ENCODE measurements around the gene TTI1.

Gene TTI1

DNA sequence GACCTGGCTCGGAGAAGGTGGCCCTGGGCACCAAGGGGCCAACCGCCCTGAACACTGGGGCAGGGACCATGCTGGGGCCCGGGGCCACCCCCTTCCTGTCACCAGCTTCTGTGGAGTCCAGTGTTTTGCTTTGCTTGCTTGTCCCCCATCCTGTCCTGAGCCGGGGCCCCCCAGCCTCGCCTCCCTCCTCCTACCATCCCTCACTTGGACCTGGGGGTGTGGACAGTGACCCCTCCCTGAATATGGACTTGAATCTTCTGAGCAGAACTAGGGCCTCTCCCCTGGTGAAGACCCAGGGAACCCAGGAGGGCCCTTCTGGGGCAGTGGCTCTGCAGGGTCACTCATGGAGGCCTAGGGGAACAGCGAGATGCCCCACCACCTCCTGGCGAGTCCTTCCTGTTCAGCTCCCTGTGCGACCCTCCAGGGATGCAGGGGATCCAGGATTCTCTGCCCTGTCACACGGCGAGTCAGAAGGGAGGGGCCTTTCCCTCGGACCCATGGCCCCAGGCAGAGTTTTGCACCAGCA lies 88.7 kb downstream of the TTI1 start:
- FAIRE-seq (no peak), DNase-seq (ENCODE audit: insufficient read length, low spot score) (no peak)
- TF ChIP-seq POU2F2 (IDR thresholded peaks at IDR 0.05; ENCODE audit: low read depth, low read length): no peak
- TF ChIP-seq PAX5 (IDR thresholded peaks at IDR 0.05; ENCODE audit: insufficient read depth, low read length, severe bottlenecking): no peak
- TF ChIP-seq SPI1 (IDR thresholded peaks at IDR 0.05; ENCODE audit: low read depth, low read length): no peak
- TF ChIP-seq POLR2AphosphoS5 (IDR thresholded peaks at IDR 0.05; ENCODE audit: low read depth, low read length): no peak
- no peak for TF ChIP-seq POLR2A (IDR thresholded peaks at IDR 0.05; ENCODE audit: low read depth, low read length)
- no peak for TF ChIP-seq TAF1 (IDR thresholded peaks at IDR 0.05; ENCODE audit: low read depth, low read length)

DNA sequence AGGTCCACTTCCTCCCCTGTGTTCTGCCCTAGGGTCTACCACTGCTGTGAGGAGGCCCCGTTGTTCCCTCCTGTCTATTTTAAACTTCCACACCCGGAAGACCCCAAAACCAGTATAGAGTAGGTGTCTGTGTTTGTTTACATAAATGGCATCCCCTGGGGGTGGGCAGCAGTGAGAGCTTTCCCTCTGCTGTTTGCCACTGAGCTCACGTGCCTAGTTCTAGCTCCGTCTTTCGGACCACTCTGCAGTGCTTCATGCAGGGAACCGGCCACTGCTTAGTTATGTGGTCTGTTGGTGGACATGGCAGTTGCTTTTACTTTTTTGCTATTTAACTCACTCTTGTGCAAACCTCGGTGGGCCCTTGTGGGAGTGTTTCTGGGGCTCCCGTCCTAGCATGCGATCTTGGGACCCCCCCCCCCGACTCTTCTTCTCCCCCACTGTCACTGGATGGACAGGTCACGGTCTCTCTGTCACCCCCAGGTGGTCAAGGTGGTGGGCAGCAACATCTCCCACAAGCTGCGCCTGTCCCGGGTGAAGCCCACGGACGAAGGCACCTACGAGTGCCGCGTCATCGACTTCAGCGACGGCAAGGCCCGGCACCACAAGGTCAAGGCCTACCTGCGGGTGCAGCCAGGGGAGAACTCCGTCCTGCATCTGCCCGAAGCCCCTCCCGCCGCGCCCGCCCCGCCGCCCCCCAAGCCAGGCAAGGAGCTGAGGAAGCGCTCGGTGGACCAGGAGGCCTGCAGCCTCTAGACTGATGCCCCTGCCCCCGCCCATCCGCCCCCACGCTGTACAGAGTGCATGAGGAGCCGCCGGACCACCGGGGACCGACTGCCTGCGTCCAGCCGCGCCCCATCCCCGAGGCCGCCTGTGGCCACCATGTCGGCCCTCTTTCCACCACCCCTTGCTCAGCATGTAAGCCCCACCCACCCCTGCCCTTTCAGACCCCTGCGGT lies 89.5 kb downstream of the TTI1 start:
- DNase-seq (ENCODE audit: insufficient read length, low spot score) (no peak), FAIRE-seq (no peak)
- no peak for TF ChIP-seq SPI1 (IDR thresholded peaks at IDR 0.05; ENCODE audit: low read depth, low read length)
- TF ChIP-seq PAX5 (IDR thresholded peaks at IDR 0.05; ENCODE audit: insufficient read depth, low read length, severe bottlenecking): no peak
- TF ChIP-seq TAF1 (IDR thresholded peaks at IDR 0.05; ENCODE audit: low read depth, low read length): no peak
- TF ChIP-seq POU2F2 (IDR thresholded peaks at IDR 0.05; ENCODE audit: low read depth, low read length): no peak
- TF ChIP-seq POLR2AphosphoS5 (IDR thresholded peaks at IDR 0.05; ENCODE audit: low read depth, low read length): no peak
- TF ChIP-seq POLR2A (IDR thresholded peaks at IDR 0.05; ENCODE audit: low read depth, low read length): no peak

- DNase-seq (ENCODE audit: insufficient read length, low spot score) (no peak), FAIRE-seq (no peak)
- TF ChIP-seq POU2F2 (IDR thresholded peaks at IDR 0.05; ENCODE audit: low read depth, low read length) (no peak), POLR2A (IDR thresholded peaks at IDR 0.05; ENCODE audit: low read depth, low read length) (no peak), SPI1 (IDR thresholded peaks at IDR 0.05; ENCODE audit: low read depth, low read length) (no peak), TAF1 (IDR thresholded peaks at IDR 0.05; ENCODE audit: low read depth, low read length) (no peak), PAX5 (IDR thresholded peaks at IDR 0.05; ENCODE audit: insufficient read depth, low read length, severe bottlenecking) (no peak), POLR2AphosphoS5 (IDR thresholded peaks at IDR 0.05; ENCODE audit: low read depth, low read length) (no peak)
Observed at GRCh38 chr20:37943033-37943432, 90.2 kb downstream of the TTI1 start.

DNA sequence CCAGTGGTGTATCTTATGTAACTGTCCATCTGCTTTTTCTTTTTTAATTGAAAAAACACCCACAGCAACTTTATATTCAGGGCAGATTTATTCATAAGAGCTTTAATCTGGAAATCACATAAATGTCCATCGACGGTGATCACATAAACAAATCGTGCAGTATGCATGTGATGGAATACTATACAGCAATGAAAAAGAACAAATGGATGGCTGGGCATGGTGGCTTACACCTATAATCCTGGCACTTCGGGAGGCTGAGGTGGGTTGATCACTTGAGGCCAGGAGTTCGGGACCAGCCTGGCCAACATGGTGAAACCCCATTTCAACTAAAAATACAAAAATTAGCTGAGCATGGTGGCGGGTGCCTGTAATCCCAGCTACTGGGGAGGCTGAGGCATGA lies 91.3 kb downstream of the TTI1 start:
- DNase-seq (ENCODE audit: insufficient read length, low spot score) (no peak), FAIRE-seq (no peak)
- TF ChIP-seq PAX5 (IDR thresholded peaks at IDR 0.05; ENCODE audit: insufficient read depth, low read length, severe bottlenecking): no peak
- TF ChIP-seq POLR2A (IDR thresholded peaks at IDR 0.05; ENCODE audit: low read depth, low read length): no peak

GRCh38 chr20:37941332-37941731 lies 91.9 kb downstream of the TTI1 start:
- TF ChIP-seq POLR2AphosphoS5 (IDR thresholded peaks at IDR 0.05; ENCODE audit: low read depth, low read length) (no peak), PAX5 (IDR thresholded peaks at IDR 0.05; ENCODE audit: insufficient read depth, low read length, severe bottlenecking) (no peak), TAF1 (IDR thresholded peaks at IDR 0.05; ENCODE audit: low read depth, low read length) (no peak), POLR2A (IDR thresholded peaks at IDR 0.05; ENCODE audit: low read depth, low read length) (no peak), SPI1 (IDR thresholded peaks at IDR 0.05; ENCODE audit: low read depth, low read length) (no peak), POU2F2 (IDR thresholded peaks at IDR 0.05; ENCODE audit: low read depth, low read length) (no peak)
- FAIRE-seq (no peak), DNase-seq (ENCODE audit: insufficient read length, low spot score) (no peak)

DNA sequence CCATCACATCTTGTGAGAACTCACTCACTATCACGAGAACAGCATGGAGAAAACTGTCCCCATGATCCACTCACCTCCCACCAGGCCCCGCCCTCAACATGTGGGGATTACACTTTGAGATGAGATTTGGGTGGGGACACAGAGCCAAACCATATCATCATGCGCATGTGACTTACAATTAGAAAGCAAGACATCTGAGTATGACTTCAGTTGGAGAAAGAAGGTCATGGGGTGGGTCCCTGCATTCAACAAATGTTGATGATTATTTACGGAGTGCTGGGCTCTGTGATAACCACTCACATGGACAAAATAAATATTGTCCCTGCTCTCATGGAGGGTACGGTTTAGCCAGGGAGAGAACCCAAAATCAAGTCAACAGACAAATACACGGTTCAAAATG lies 92.4 kb downstream of the TTI1 start:
- TF ChIP-seq POLR2A (IDR thresholded peaks at IDR 0.05; ENCODE audit: low read depth, low read length) (no peak), POU2F2 (IDR thresholded peaks at IDR 0.05; ENCODE audit: low read depth, low read length) (no peak), PAX5 (IDR thresholded peaks at IDR 0.05; ENCODE audit: insufficient read depth, low read length, severe bottlenecking) (no peak), TAF1 (IDR thresholded peaks at IDR 0.05; ENCODE audit: low read depth, low read length) (no peak), POLR2AphosphoS5 (IDR thresholded peaks at IDR 0.05; ENCODE audit: low read depth, low read length) (no peak), SPI1 (IDR thresholded peaks at IDR 0.05; ENCODE audit: low read depth, low read length) (no peak)
- DNase-seq (ENCODE audit: insufficient read length, low spot score) (no peak), FAIRE-seq (no peak)

DNA sequence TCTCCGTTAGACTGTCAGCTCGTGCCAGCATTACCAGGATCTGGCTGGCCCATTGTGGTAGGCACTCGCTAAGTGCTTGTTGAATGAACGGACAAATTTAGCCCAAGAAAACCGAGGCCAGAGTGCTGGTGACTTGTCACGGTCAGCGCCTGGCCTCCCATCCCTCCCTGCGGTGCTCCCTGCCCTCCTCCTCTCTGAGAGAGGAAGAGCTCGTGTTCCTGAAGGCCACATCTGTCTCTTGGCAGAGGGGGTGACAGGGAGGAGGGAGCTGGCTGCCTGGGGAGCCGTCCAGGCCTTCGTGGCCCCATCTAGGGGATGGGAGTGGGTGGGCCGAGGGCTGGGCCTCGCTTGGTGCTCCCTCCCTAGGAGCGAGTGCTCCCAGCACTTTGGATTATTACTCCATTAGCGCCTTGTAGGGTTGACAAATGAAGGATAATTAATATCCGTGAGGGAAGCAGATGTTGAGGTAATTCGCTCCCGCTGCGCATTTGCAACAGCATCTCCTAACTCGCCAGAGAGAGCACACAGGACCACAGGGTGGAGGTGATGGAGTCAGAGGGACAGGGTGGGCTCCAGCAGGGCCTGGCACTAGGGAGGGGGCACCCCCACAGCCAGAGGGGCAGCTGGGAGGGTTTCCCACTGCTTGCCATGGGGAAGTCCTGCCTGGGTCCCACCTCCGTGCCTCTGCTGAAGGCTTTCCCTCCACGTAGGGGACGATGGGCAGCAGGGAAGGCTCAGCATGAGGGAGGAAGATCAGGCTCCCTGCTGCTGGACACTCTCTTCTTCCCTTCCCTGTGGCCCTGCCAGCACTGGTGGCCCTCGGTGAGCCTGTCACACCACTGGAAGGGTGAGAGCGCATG lies 93.3 kb downstream of the TTI1 start:
- FAIRE-seq (no peak), DNase-seq (ENCODE audit: insufficient read length, low spot score) (no peak)
- no peak for TF ChIP-seq TAF1 (IDR thresholded peaks at IDR 0.05; ENCODE audit: low read depth, low read length)
- TF ChIP-seq SPI1 (IDR thresholded peaks at IDR 0.05; ENCODE audit: low read depth, low read length): no peak
- TF ChIP-seq POU2F2 (IDR thresholded peaks at IDR 0.05; ENCODE audit: low read depth, low read length): no peak
- no peak for TF ChIP-seq POLR2A (IDR thresholded peaks at IDR 0.05; ENCODE audit: low read depth, low read length)
- TF ChIP-seq PAX5 (IDR thresholded peaks at IDR 0.05; ENCODE audit: insufficient read depth, low read length, severe bottlenecking): no peak
- TF ChIP-seq POLR2AphosphoS5 (IDR thresholded peaks at IDR 0.05; ENCODE audit: low read depth, low read length): no peak

GRCh38 chr20:37938954-37939353 lies 94.3 kb downstream of the TTI1 start:
- TF ChIP-seq POU2F2 (IDR thresholded peaks at IDR 0.05; ENCODE audit: low read depth, low read length) (no peak), TAF1 (IDR thresholded peaks at IDR 0.05; ENCODE audit: low read depth, low read length) (no peak), SPI1 (IDR thresholded peaks at IDR 0.05; ENCODE audit: low read depth, low read length) (no peak), POLR2AphosphoS5 (IDR thresholded peaks at IDR 0.05; ENCODE audit: low read depth, low read length) (no peak), POLR2A (IDR thresholded peaks at IDR 0.05; ENCODE audit: low read depth, low read length) (no peak), PAX5 (IDR thresholded peaks at IDR 0.05; ENCODE audit: insufficient read depth, low read length, severe bottlenecking) (no peak)
- DNase-seq (ENCODE audit: insufficient read length, low spot score) (no peak), FAIRE-seq (no peak)
